ENCODE measurements around the gene ARHGAP5.

ARHGAP5 gene

DNA sequence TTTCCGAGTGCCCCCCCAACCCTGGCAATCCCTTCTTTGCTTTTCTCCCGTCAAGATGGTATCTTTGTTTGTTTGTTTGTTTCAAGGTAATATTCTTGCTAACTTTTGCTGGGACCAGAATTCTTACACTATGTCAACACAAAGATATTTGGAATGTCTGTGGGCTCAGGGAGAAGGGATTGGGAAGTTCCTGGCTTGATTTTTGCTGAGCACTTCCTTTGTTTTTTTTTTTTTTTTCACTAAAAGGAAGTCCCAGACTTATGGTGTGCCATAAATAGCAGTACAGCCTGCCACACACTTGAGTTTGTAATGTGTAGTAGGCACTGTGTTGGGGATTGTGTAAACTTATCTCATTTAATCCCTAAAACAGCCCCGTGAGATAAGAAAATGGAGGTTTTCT lies 113.6 kb downstream of the ARHGAP5 start:
- DNase-seq: peak; percentile 25

GRCh38 chr14:32192712-32193373 lies 115.7 kb downstream of the ARHGAP5 start:
- DNase-seq: no peak

DNA sequence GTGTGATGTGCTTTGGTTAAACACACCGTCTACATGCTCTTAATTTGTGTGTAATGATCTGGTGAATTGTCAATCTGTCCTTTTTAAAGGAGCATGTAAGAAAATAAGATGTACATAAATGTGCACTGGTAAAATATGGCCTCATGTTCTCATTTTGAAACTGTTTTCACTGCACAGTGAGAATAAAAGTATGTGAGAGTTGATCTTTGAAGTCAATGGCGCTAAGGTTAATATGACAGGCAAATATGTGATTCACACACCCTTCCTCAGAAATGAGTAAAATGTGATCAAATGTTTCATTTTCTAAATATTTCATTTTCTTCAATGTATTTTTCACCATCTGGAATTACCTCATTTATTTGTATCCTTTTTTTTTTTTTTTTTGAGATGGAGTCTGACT lies 116.4 kb downstream of the ARHGAP5 start:
- no peak for DNase-seq

- no peak for DNase-seq
Measured at GRCh38 chr14:32195636-32196035, 118.5 kb downstream of the ARHGAP5 start.

DNA sequence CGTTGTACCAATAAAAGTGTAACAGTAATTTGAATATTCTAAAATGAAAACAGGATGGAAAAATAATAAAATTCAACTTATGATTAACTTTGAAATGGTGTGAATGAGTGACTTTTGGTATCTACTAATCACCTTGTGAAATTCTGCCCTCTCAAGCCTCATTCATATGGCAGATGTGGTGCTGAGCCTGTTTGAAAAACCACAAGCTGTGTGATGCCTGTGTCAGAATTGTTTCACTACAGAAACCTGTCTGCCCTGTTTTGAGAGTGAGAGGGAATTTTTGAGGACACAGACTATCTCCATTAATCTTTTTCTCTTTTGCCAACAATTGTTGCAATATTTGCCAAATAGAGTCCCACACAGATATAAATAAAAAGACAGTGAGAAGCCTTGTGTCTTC lies 120.8 kb downstream of the ARHGAP5 start:
- no peak for DNase-seq

DNA sequence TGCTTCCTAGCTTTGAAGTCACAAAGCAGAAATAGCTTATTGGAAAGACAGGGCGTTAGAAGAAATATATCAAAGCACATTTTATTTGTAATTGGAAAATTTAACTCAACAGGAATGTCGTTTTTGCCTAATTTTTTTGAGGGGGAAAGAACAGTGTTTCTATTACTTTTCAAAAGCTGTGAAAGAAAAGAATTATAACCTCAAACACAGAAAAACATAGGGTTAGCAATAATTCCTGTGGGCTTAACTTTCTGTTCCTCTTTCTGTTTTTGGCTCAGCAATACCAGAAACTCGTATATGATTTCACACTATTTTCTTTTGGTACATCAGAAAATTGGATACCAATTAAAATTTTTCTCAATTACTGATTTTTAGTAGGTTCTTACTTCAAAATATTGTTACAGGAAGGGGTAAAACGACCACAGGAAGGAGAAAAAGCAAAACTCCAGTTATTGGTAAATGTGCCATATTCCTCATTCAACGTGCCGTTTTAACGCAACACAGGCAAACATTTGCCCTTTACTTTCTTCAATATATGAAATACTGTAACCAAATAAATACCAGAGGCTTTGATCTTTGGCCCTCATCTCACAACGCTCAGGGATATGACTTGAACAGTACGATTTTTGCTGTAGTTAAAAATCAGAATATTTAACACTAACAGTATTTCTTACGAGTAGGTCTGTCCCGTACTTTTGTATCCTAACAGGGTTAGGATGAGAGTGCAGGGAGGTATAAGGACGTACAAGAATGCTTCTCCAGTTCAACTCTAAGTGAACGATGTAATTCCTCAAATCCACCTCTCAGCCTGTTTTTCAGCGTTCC lies 123.5 kb downstream of the ARHGAP5 start:
- DNase-seq: no peak

- DNase-seq: peak; percentile 45
Measured at GRCh38 chr14:32201193-32201815, 124.2 kb downstream of the ARHGAP5 start.

GRCh38 chr14:32201816-32202490 lies 124.8 kb downstream of the ARHGAP5 start, which contains the start of gene RNU6-7:
Gene RNU6-7, plus strand, starts transcription at chr14:32202045.
- peak; percentile 33 for DNase-seq

DNA sequence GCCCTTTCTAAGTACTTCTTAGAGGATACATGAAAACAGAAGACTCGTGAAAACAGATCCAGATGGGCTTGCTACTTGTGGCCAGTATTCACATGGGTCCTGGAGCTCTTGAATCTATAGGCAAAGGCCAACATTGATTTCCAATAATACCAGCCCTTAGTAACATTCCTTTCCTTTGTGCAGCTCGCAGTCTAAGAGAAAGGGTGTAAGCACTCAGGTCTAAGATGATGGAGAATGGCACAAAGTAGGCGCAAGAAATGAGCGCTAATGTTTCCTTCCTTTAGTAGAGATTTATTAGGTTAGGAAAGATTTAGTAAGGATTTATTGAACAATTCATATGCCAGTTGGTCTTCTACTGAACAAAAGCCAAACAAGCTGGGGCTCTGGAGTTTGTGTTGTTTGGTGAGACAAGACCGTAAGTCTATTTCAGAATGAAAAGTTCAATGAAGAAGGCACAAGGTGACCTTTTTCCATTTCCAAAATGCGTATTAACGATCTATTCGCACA lies 125.4 kb downstream of the ARHGAP5 start:
- DNase-seq: peak; percentile 20

DNA sequence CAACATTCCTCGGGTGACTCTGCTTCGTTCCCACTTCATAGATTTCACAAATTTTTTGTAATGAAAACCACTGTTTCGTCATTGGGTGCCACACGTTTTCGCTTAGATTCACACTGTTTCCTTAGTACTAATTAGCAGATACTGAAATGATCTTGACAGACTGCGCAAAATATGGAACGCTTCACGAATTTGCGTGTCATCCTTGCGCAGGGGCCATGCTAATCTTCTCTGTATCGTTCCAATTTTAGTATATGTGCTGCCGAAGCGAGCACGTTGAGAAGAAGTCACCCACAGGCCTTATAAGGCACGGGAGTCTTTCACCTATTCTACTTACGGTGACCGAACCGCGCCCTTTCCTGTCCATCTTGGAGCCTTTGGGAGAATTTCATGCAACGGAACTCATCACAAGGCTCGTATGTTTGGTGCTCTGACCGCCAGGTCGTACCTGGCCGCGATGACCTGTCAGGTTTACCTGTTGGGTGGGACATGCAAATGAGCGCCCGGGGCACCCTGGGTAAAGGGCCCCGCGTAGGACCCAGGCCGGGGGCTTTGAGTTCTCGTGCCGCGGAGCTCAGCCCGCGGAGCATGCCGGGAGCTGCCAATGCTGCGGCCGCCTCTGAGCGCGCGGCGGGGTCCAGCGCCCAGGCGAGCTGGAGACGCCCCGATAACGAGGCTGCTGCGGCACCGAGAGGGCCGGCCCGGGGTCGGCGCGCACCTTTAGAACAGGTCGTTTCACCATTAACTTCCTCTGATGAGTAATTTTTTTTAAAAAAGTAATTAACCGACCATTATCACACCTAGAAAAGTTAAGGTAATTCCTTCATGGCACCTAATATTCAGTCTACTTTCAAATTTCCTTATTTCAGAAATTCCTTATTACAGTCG lies 126.1 kb downstream of the ARHGAP5 start, which contains the start of gene RNU6-8:
TSS of gene RNU6-8 (minus strand) at position 272 of the 885 bp plus-strand sequence.
- DNase-seq: peak; percentile 88

- no peak for DNase-seq
Measured at GRCh38 chr14:32203928-32204357, 126.8 kb downstream of the ARHGAP5 start.

- DNase-seq: no peak
Measured at GRCh38 chr14:32205554-32205953, 128.4 kb downstream of the ARHGAP5 start.

DNA sequence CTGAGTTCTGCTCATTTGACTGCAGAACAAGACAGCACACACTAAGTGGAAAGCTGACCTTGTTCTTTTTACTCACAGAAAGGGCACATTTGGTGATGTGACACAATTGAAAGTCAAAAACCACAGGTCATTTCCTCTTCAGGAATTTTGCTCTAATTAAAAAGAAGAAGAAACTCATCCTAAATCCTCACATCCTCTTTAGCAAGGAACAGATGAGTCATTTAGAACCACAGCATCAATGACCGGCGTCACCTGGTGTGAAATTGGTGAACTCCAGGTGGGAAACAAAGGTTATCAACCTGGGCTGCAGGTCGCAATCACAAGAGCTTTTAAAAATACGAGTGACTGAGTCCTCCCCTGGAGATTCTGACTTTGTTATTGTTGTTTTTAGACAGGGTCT lies 128.9 kb downstream of the ARHGAP5 start:
- DNase-seq: no peak

- DNase-seq: no peak
Measured at GRCh38 chr14:32206552-32206951, 129.4 kb downstream of the ARHGAP5 start.

GRCh38 chr14:32208490-32208889 lies 131.4 kb downstream of the ARHGAP5 start:
- DNase-seq: no peak

Measured in fibroblast of skin of right biceps (primary cell).